Tibial artery (tissue), 4 donors: Measurements from ENCODE around the gene ADCY9.
"Not testable (repeated sequence)": the region's sequence is repeated elsewhere in the genome, so short reads cannot be mapped to it uniquely, and the experiment has no call there.

Source experiments
- DNase-seq, 2 donors: peaks; one replicate each; pipeline ENCODE4 v3.0.0-alpha.2; 2019
- H3K27ac ChIP-seq, 2 donors: fragments of 200-600 bp; sonication (generic) in 1 of 2; 1 replicate in 1 of 2; 2 replicates in 1 of 2; pipeline ENCODE4 v1.5.1; 2018 to 2019; ENCODE audit warnings: mild to moderate bottlenecking in 1 of 2
- H3K27me3 ChIP-seq, 2 donors: fragments of 200-600 bp; sonication (generic) in 1 of 2; one replicate each; pipeline versions ENCODE4 v1.5.1 to v1.6.0; 2016 to 2019
- H3K36me3 ChIP-seq, 3 donors: fragments of 200-600 bp; sonication (generic) in 2 of 3; one replicate each; pipeline ENCODE4 v1.5.1; 2016 to 2019; ENCODE audit warnings: mild to moderate bottlenecking in 2 of 3
- H3K4me1 ChIP-seq, 4 donors: fragments of 200-600 bp; sonication (generic) in 2 of 4; 1 replicate in 3 of 4; 2 replicates in 1 of 4; pipeline ENCODE4 v1.5.1; 2016 to 2019
- H3K4me3 ChIP-seq, 2 donors: fragments of 200-600 bp; sonication (generic) in 1 of 2; 1 replicate in 1 of 2; 2 replicates in 1 of 2; pipeline ENCODE4 v1.5.1; 2018 to 2019; ENCODE audit warnings: mild to moderate bottlenecking in 2 of 2
- H3K9me3 ChIP-seq, 3 donors: fragments of 200-600 bp; sonication (generic) in 1 of 3; one replicate each; pipeline ENCODE4 v1.5.1; 2016 to 2019
- intact Hi-C: fragments of 100-400 bp; cut with DNase I; formaldehyde crosslinking; loops from one replicate; pipeline ENCODE4 v1.15.0; 2023; ENCODE audit warnings: low total_unique reads
- TF ChIP-seq, protein P1 (sequence below), 2 experiments: fragments of 200-600 bp in 1 of 2; fragments of 450-650 bp in 1 of 2; IDR thresholded peaks; one replicate each; pipeline ENCODE4 v1.5.1; 2017 to 2019; ENCODE audit warnings: antibody characterized with exemption in 2 of 2, mild to moderate bottlenecking in 1 of 2, moderate library complexity in 1 of 2

The ADCY9 gene

DNA sequence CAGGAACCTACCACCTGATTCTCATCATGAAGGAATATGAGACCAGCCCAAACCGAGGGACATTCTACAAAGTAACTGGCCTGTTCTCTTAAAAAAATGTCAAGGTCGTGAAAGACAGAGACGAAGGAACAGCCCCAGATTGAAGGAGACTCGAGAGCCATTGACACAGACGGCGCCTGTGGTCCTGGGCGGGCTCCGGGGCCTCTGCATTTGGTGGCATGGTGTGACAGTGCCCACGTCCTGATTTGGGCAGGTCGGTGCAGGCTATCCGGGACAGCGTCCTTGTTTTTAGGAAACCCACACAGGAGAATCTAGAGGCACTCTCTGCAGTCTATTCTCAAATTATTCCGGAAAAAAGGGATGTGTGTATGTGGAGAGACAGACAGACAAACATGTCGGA, 64.1 kb downstream of the ADCY9 start:
- no peaks in the 10 kb centered on the region for H3K36me3 ChIP-seq
- peak overlapping the region; percentile 72 to 73 for H3K27ac ChIP-seq
- DNase-seq: no peak
- TF ChIP-seq, protein P1, sequence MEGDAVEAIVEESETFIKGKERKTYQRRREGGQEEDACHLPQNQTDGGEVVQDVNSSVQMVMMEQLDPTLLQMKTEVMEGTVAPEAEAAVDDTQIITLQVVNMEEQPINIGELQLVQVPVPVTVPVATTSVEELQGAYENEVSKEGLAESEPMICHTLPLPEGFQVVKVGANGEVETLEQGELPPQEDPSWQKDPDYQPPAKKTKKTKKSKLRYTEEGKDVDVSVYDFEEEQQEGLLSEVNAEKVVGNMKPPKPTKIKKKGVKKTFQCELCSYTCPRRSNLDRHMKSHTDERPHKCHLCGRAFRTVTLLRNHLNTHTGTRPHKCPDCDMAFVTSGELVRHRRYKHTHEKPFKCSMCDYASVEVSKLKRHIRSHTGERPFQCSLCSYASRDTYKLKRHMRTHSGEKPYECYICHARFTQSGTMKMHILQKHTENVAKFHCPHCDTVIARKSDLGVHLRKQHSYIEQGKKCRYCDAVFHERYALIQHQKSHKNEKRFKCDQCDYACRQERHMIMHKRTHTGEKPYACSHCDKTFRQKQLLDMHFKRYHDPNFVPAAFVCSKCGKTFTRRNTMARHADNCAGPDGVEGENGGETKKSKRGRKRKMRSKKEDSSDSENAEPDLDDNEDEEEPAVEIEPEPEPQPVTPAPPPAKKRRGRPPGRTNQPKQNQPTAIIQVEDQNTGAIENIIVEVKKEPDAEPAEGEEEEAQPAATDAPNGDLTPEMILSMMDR (IDR thresholded peaks at IDR 0.05): no peak
- H3K4me1 ChIP-seq: peaks cover 5 to 36% (median 21%) of the 10 kb centered on the region in 4 donors
- H3K27me3 ChIP-seq: no peaks in the 10 kb centered on the region
- H3K4me3 ChIP-seq: no peak overlapping the region
- no peaks in the 10 kb centered on the region for H3K9me3 ChIP-seq
- intact Hi-C loops: no loop called here

DNA sequence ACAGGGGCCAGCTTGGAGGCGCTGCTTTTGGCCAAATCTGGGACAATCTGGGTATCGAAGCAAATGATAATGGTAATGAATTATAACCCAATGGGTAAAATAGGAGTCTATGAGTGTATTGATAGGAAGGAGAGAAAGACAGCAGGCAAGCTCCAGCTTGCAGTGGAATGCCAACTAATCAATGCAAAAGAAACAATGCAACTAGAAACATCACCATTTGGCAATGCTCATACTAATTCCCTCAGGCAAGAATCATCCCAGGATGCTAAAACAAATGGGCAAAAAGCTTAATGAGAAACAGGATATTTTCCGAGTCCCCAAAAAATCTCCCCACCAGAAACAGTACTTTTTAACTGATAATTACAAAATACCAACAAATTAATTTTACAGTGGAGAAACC, 64.7 kb downstream of the ADCY9 start:
- DNase-seq: no peak
- H3K27ac ChIP-seq: peak overlapping the region; percentile 72 to 73

DNA sequence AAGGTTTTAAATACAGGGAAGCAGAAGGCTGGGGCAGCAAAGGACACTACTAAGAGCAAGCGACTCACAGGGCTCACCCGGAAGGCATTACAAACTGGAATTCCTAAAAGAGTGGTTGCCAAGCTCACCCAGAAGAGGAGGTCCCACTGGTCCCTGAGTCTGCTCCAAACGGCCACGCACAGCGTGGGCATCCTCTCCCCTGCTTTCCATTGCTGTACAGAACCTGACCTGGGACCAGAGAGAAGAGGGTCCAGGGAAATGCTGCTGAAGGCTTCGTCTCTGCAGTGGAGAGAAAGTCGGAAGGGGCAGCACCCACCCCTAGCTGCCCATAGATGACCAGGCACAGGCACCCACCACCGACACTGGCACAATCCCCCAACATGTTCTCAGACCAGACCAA, 67.2 kb downstream of the ADCY9 start:
- intact Hi-C loops: no loop called here
- H3K4me1 ChIP-seq: peaks cover 0 to 36% (median 14%) of the 10 kb centered on the region in 4 donors
- no peaks in the 10 kb centered on the region for H3K9me3 ChIP-seq
- no peaks in the 10 kb centered on the region for H3K27me3 ChIP-seq
- no peak overlapping the region for H3K4me3 ChIP-seq
- H3K27ac ChIP-seq: no peak overlapping the region
- DNase-seq: no peak
- H3K36me3 ChIP-seq: no peaks in the 10 kb centered on the region
- TF ChIP-seq, protein P1 (IDR thresholded peaks at IDR 0.05): no peak

More for the DNA sequence above, 64.7 kb downstream of the ADCY9 start:
- TF ChIP-seq, protein P1 (IDR thresholded peaks at IDR 0.05): no peak
- H3K9me3 ChIP-seq: no peaks in the 10 kb centered on the region
- H3K36me3 ChIP-seq: no peaks in the 10 kb centered on the region
- intact Hi-C loops: no loop called here
- H3K4me3 ChIP-seq: no peak overlapping the region
- H3K4me1 ChIP-seq: peaks cover 5 to 36% (median 21%) of the 10 kb centered on the region in 4 donors
- no peaks in the 10 kb centered on the region for H3K27me3 ChIP-seq

DNA sequence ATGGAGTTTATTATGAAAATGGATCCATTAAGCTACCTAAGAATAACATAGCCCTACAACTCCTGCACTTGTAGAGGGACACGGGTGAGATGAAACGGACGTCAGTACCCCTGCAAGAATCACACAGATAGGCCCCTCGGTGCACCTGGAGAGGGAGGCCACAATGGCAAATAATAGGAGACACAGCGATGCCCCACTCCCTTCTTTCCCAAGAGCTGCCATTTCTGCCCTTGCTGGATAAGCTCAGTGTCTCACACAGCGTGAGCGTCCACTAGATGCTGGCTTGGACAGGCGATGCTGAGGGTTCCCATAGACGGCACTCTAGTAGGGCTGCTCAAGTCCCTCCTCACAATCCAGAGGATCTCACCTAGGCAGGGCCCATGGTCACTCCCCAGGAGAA, 67.8 kb downstream of the ADCY9 start:
- H3K4me3 ChIP-seq: no peak overlapping the region
- TF ChIP-seq, protein P1 (IDR thresholded peaks at IDR 0.05): no peak
- no peak overlapping the region for H3K27ac ChIP-seq
- no peaks in the 10 kb centered on the region for H3K27me3 ChIP-seq
- H3K4me1 ChIP-seq: peaks cover 0 to 37% (median 11%) of the 10 kb centered on the region in 4 donors
- H3K9me3 ChIP-seq: no peaks in the 10 kb centered on the region
- DNase-seq: no peak
- intact Hi-C loops: no loop called here
- no peaks in the 10 kb centered on the region for H3K36me3 ChIP-seq

DNA sequence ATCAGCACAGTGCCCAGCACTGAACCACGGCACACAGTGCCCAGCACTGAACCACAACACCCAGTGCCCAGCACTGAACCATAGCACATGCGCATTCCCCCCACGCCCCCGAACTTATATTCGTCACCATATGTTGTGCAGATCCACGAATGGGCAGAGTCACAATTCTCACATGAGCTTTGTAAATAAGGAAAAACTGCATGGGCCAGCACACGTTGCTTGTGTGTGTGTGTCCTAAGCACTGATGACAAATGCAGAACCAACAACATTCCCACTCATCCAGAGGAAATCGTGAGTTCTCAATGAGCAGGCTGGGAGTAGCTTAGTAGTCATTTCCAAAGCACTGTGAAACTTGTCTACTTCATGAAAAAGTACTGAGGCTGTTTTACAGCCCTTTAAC, 70.0 kb downstream of the ADCY9 start:
- Histone ChIP-seq H3K4me3 (no peak overlapping the region), H3K36me3 (no peaks in the 10 kb centered on the region), H3K27ac (no peak overlapping the region), H3K9me3 (no peaks in the 10 kb centered on the region), H3K27me3 (no peaks in the 10 kb centered on the region), H3K4me1 (peaks cover 0 to 33% (median 1%) of the 10 kb centered on the region in 4 donors)
- DNase-seq: no peak
- TF ChIP-seq, protein P1 (IDR thresholded peaks at IDR 0.05): no peak
- intact Hi-C loops: no loop called here

DNA sequence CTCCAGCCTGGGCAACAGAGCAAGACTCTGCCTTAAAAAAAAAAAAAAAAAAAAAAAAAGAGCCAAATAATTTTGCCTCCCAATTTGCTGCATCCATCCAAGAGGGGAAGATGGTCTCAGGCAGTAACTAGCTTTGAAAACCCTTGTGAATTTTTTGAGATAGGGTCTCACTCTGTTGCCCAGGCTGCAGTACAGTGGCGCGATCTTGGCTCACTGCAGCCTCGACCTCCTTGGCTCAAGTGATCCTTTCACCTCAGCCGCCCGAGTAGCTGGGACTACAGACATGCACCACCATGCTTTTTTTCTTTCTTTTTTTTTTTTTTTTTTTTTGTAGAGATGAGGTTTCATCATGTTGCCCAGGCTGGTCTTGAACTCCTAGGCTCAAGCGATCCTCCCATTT, 70.7 kb downstream of the ADCY9 start:
- not testable (repeated sequence) for H3K36me3 ChIP-seq

More for the DNA sequence above, 70.7 kb downstream of the ADCY9 start:
- DNase-seq, H3K27ac ChIP-seq, H3K27me3 ChIP-seq, intact Hi-C loops, H3K4me3 ChIP-seq, H3K9me3 ChIP-seq: not testable (repeated sequence)
- H3K4me1 ChIP-seq: peaks cover 0 to 33% (median 1%) of the 10 kb centered on the region in 4 donors
